GM21619 (cell line): ENCODE results near the gene ITGB2.
"Not testable (repeated sequence)": the region's sequence is repeated elsewhere in the genome, so short reads cannot be mapped to it uniquely, and the experiment has no call there.

Experiments
- ATAC-seq: cut with Tn5 transposase; IDR thresholded peaks from one replicate; pipeline ENCODE4 v1.9.1; 2021; ENCODE audit not compliant: unreplicated experiment

Gene ITGB2

GRCh38 chr21:44927587-44928461, 7.1 kb upstream of the ITGB2 start:
- peak; percentile 30 for ATAC-seq

GRCh38 chr21:44927259-44927586, 6.5 kb upstream of the ITGB2 start:
- no peak for ATAC-seq

- no peak for ATAC-seq
These were observed 5.8 kb upstream of the ITGB2 start for GRCh38 chr21:44926331-44927101.

- no peak for ATAC-seq
These were observed 4.7 kb upstream of the ITGB2 start for GRCh38 chr21:44925378-44925755.

GRCh38 chr21:44924606-44925377, 4.1 kb upstream of the ITGB2 start:
- ATAC-seq: no peak

GRCh38 chr21:44923480-44924084, 2.9 kb upstream of the ITGB2 start:
- no peak for ATAC-seq

- ATAC-seq: no peak
These were observed 1.2 kb upstream of the ITGB2 start for GRCh38 chr21:44921928-44922327.

- peak; percentile 5 for ATAC-seq
These were observed 596 bp downstream of the ITGB2 start for GRCh38 chr21:44919913-44920693.

GRCh38 chr21:44919111-44919912, 1.4 kb downstream of the ITGB2 start:
- no peak for ATAC-seq

- no peak for ATAC-seq
These were observed 2.1 kb downstream of the ITGB2 start for GRCh38 chr21:44918581-44919033.

GRCh38 chr21:44918107-44918470, 2.6 kb downstream of the ITGB2 start:
- no peak for ATAC-seq

- ATAC-seq: no peak
These were observed 3.1 kb downstream of the ITGB2 start for GRCh38 chr21:44917446-44918106.

GRCh38 chr21:44916965-44917364, 3.7 kb downstream of the ITGB2 start:
- no peak for ATAC-seq

- ATAC-seq: no peak
These were observed 6.4 kb downstream of the ITGB2 start for GRCh38 chr21:44914176-44914874.

- no peak for ATAC-seq
These were observed 7.1 kb downstream of the ITGB2 start for GRCh38 chr21:44913425-44914175.

- not testable (repeated sequence) for ATAC-seq
These were observed 7.9 kb downstream of the ITGB2 start for GRCh38 chr21:44912506-44913412.

- ATAC-seq: no peak
These were observed 8.6 kb downstream of the ITGB2 start for GRCh38 chr21:44912158-44912473.
